Keratinocyte (primary cell): ENCODE measurements around the gene DCAF17. TPM values are rescaled to one million over a fixed set of nuclear protein-coding genes. Genes with fewer than 3 reads are reported as not detected.

Experiments used
- DNase-seq: peaks from one replicate; pipeline ENCODE4 v3.0.0-alpha.2; 2011; ENCODE audit warnings: low read depth, missing footprints, low spot score
- FAIRE-seq: peaks from 2 replicates; lab custom pipeline; 2011; peaks lifted over from hg19 to GRCh38; lab: Jason Lieb, UNC
- H2AFZ ChIP-seq: 2 replicates; pipeline ENCODE4 v1.6.0; 2012; ENCODE audit warnings: low read length, control low read depth, inconsistent platforms; ENCODE audit not compliant: control insufficient read depth
- H3K27ac ChIP-seq: 2 replicates; pipeline ENCODE4 v1.5.1; 2011; ENCODE audit warnings: low read length; ENCODE audit not compliant: control insufficient read depth, insufficient read depth
- H3K27me3 ChIP-seq: 3 replicates; pipeline ENCODE4 v1.6.0; 2011; ENCODE audit warnings: low read length; ENCODE audit not compliant: control insufficient read depth, insufficient read depth; ENCODE audit errors: extremely low read depth
- H3K36me3 ChIP-seq, 2 experiments: 2 replicates in 1 of 2; 3 replicates in 1 of 2; pipeline ENCODE4 v1.5.1; 2011; ENCODE audit warnings: low read length in 2 of 2, mild to moderate bottlenecking in 1 of 2; ENCODE audit not compliant: control insufficient read depth in 2 of 2, insufficient read depth in 2 of 2; ENCODE audit errors: extremely low read depth in 1 of 2
- H3K4me1 ChIP-seq: 3 replicates; pipeline ENCODE4 v1.5.1; 2011; ENCODE audit warnings: low read length; ENCODE audit not compliant: control insufficient read depth, insufficient read depth; ENCODE audit errors: extremely low read depth
- H3K4me2 ChIP-seq: 3 replicates; pipeline ENCODE4 v1.6.0; 2011; ENCODE audit warnings: low read depth, low read length; ENCODE audit not compliant: control insufficient read depth, insufficient read depth; ENCODE audit errors: extremely low read depth
- H3K4me3 ChIP-seq, 3 experiments: fragments of 200-600 bp in 1 of 3; sonication (generic) in 1 of 3; 2 replicates in 2 of 3; 3 replicates in 1 of 3; pipeline ENCODE4 v1.5.1; 2011 to 2016; ENCODE audit warnings: low read length in 3 of 3, mild to moderate bottlenecking in 3 of 3, control low read depth in 2 of 3, inconsistent platforms in 1 of 3, low read depth in 1 of 3, mixed read lengths in 1 of 3, mixed run types in 1 of 3, moderate library complexity in 1 of 3; ENCODE audit not compliant: control insufficient read depth in 2 of 3, insufficient read depth in 2 of 3; ENCODE audit errors: extremely low read depth in 1 of 3
- H3K79me2 ChIP-seq: 2 replicates; pipeline ENCODE4 v1.6.0; 2012; ENCODE audit warnings: low read length; ENCODE audit not compliant: control insufficient read depth, insufficient read depth
- H3K9ac ChIP-seq: 3 replicates; pipeline ENCODE4 v1.6.0; 2011; ENCODE audit warnings: low read length; ENCODE audit not compliant: control insufficient read depth, insufficient read depth; ENCODE audit errors: extremely low read depth
- H3K9me1 ChIP-seq: 3 replicates; pipeline ENCODE4 v1.6.0; 2011; ENCODE audit warnings: low read length; ENCODE audit not compliant: control insufficient read depth, insufficient read depth; ENCODE audit errors: extremely low read depth
- H3K9me3 ChIP-seq: 2 replicates; pipeline ENCODE4 v1.5.1; 2012; ENCODE audit warnings: low read depth, low read length; ENCODE audit not compliant: control insufficient read depth
- H4K20me1 ChIP-seq: 3 replicates; pipeline ENCODE4 v1.6.0; 2011; ENCODE audit warnings: low read length; ENCODE audit not compliant: control insufficient read depth, insufficient read depth; ENCODE audit errors: extremely low read depth
- EZH2 ChIP-seq: IDR thresholded peaks from one replicate; pipeline ENCODE4 v1.6.1; 2012; ENCODE audit warnings: inconsistent platforms, mild to moderate bottlenecking, low read length, moderate library complexity
- dilution Hi-C: fragments of 300-500 bp; cut with MboI; formaldehyde crosslinking; loops from one replicate; pipeline ENCODE4 v1.7.0; 2020; ENCODE audit warnings: low sequenced_read_pairs; ENCODE audit not compliant: extremely low pct_ligation_motif_present
- polyA plus RNA-seq, 5 experiments: library from polyadenylated mRNA; depleted of rRNA in 3 of 5; stranded (reverse) in 3 of 5; stranded (forward) in 1 of 5; unstranded in 1 of 5; fragments of >200 nt; gene quantifications; 1 replicate in 1 of 5; 2 replicates in 3 of 5; 3 replicates in 1 of 5; pipeline versions ENCODE4 v1.2.1 to v1.2.3, GENCODE V29; 2011 to 2012; ENCODE audit warnings: missing spikeins in 2 of 5, low read depth in 1 of 5, low replicate concordance in 1 of 5
- TF ChIP-seq, protein P1 (sequence below), 3 experiments: IDR thresholded peaks in 1 of 3; conservative IDR thresholded peaks in 1 of 3; optimal IDR thresholded peaks in 1 of 3; 2 replicates in 2 of 3; 3 replicates in 1 of 3; pipeline versions ENCODE3 to v1.5.1; 2011; ENCODE audit warnings: low read length in 3 of 3, mild to moderate bottlenecking in 3 of 3, moderate library complexity in 2 of 3, control low read depth in 1 of 3, inconsistent platforms in 1 of 3; ENCODE audit not compliant: insufficient read depth in 2 of 3; ENCODE audit errors: extremely low read depth in 1 of 3

Gene DCAF17
- polyA plus RNA-seq, 1 donor (not counting 4 experiments of a cell fraction or from before 2014, with no cell fraction given), result 22.9 TPM

DNA sequence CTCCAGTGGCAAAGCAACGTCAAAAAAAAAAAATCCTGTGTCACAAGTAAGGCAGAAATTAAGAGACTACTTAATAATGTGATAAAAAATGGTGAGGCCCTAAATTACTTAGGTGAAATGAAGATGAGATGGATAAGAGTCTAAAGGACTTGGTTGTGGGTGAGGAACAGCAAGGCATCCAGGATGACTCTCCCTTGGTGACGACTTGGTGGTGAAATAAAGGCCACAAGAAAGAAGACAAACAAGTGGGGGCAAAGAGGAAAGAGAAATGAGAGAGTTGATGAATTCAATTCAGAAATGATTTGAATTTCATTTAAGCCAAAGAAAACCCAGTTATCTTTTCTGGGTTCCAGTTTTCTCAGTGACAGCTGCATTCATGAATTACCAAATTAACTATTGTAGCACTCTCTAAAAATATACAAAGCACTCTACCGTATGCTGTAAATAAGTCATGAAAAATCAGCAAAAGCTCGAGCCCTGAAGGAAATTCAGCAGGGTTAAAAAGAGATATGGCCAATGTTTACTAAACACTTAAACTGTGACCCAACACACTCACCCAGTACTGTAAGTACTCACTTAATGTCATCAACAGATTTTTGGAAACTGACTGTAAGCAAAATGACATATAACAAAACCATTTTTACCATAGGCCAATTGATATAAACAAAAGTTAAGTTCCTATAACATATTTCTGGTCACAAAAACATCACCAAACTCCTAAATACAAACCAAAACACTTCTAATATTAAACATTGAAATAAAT is 1.6 kb upstream of the DCAF17 start:
- Histone ChIP-seq H4K20me1 (no peaks in the 10 kb centered on the region), H3K9ac (peak overlapping the region; percentile 97), H3K27ac (peak overlapping the region; percentile 99), H3K9me1 (peaks cover 2% of the 10 kb centered on the region), H3K9me3 (no peaks in the 10 kb centered on the region), H3K79me2 (peaks cover 56% of the 10 kb centered on the region), H3K27me3 (no peaks in the 10 kb centered on the region), H2AFZ (no peak overlapping the region), H3K4me3 (peak overlapping the region; percentile 82 to 97 (median 92)), H3K36me3 (peaks cover 0 to 7% of the 10 kb centered on the region in 2 experiments), H3K4me2 (peak overlapping the region; percentile 100), H3K4me1 (peaks cover 24% of the 10 kb centered on the region)
- dilution Hi-C loops, result no loop called here
- TF ChIP-seq, protein P1, sequence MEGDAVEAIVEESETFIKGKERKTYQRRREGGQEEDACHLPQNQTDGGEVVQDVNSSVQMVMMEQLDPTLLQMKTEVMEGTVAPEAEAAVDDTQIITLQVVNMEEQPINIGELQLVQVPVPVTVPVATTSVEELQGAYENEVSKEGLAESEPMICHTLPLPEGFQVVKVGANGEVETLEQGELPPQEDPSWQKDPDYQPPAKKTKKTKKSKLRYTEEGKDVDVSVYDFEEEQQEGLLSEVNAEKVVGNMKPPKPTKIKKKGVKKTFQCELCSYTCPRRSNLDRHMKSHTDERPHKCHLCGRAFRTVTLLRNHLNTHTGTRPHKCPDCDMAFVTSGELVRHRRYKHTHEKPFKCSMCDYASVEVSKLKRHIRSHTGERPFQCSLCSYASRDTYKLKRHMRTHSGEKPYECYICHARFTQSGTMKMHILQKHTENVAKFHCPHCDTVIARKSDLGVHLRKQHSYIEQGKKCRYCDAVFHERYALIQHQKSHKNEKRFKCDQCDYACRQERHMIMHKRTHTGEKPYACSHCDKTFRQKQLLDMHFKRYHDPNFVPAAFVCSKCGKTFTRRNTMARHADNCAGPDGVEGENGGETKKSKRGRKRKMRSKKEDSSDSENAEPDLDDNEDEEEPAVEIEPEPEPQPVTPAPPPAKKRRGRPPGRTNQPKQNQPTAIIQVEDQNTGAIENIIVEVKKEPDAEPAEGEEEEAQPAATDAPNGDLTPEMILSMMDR (optimal IDR thresholded peaks at IDR 0.05 in 1 of 3, IDR thresholded peaks at IDR 0.05 in 1 of 3, conservative IDR thresholded peaks at IDR 0.05 in 1 of 3; ENCODE audit: extremely low read depth in 1 of 3, insufficient read depth in 2 of 3, low read length in 3 of 3), result no peak
- TF ChIP-seq EZH2, result no peak
- DNase-seq (no peak), FAIRE-seq (no peak)

DNA sequence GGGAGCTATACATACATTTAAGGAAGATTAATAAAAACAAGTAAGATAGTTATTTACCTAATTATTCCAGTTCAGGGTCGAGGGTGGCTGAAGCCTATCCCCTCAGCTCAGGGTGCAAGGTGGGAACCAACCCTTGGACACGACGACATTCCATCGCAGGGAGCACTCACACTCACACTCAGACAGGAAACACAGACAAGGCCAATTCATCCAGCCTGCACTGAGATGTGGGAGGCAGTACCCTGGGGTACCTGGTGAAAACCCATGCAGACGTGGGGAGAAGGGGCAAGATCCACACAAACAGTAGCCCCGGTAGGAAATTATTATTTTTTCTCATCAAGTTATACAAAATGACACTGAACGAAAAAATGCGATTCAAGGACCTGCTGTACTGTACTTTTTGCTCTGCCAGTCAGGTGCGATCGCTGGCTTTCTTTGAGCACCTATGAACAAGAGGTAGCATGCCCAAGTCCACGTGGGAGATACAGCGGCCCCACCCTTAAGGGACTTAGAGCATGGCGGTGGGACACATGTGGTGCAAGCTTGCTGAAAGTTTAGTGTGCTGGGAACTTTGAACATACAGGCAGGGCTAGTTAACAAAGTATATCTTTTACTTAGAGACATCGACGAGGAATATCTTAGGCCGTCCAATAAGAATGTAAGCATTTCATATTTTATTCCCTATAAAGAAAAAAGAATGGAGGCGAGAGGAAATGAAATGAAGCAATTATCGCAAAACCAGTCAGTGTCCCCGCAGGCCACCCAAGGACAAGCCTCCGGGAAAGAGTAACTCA is 860 bp upstream of the DCAF17 start:
- FAIRE-seq (peak; percentile 84), DNase-seq (no peak)
- Histone ChIP-seq H4K20me1 (no peaks in the 10 kb centered on the region), H3K9me1 (peaks cover 1% of the 10 kb centered on the region), H3K4me1 (peaks cover 24% of the 10 kb centered on the region), H3K4me3 (peak overlapping the region; percentile 82 to 97 (median 92)), H3K27me3 (no peaks in the 10 kb centered on the region), H2AFZ (peak overlapping the region; percentile 71), H3K9me3 (no peaks in the 10 kb centered on the region), H3K27ac (peak overlapping the region; percentile 99), H3K36me3 (peaks cover 0 to 8% of the 10 kb centered on the region in 2 experiments), H3K4me2 (peak overlapping the region; percentile 100), H3K79me2 (peaks cover 53% of the 10 kb centered on the region), H3K9ac (peak overlapping the region; percentile 97)
- dilution Hi-C loops, result no loop called here
- TF ChIP-seq EZH2, result no peak
- TF ChIP-seq, protein P1 (optimal IDR thresholded peaks at IDR 0.05 in 1 of 3, IDR thresholded peaks at IDR 0.05 in 1 of 3, conservative IDR thresholded peaks at IDR 0.05 in 1 of 3; ENCODE audit: extremely low read depth in 1 of 3, insufficient read depth in 2 of 3, low read length in 3 of 3), result no peak
